Activated naive CD8-positive, alpha-beta T cell treated with anti-CD3 and anti-CD28 coated beads for 36 hours (primary cell): ENCODE measurements around the gene EFHD2. TPM values are rescaled to one million over a fixed set of nuclear protein-coding genes. Genes with fewer than 3 reads are reported as not detected.
"Not testable (repeated sequence)": the region's sequence is repeated elsewhere in the genome, so short reads cannot be mapped to it uniquely, and the experiment has no call there.

Source experiments
- DNase-seq: peaks from one replicate; pipeline ENCODE4 v3.0.0; 2021
- H3K27ac Mint-ChIP-seq: one replicate; pipeline ENCODE4 v1.8.0; 2022; ENCODE audit warnings: mild to moderate bottlenecking, moderate library complexity, mixed read lengths
- H3K27me3 Mint-ChIP-seq: one replicate; pipeline ENCODE4 v1.8.0; 2022; ENCODE audit warnings: mild to moderate bottlenecking, mixed read lengths
- H3K36me3 Mint-ChIP-seq: one replicate; pipeline ENCODE4 v1.8.0; 2021; ENCODE audit warnings: mild to moderate bottlenecking, mixed read lengths
- H3K4me1 Mint-ChIP-seq: one replicate; pipeline ENCODE4 v1.8.0; 2021; ENCODE audit warnings: mixed read lengths
- H3K4me3 Mint-ChIP-seq: one replicate; pipeline ENCODE4 v1.8.0; 2022; ENCODE audit warnings: mild to moderate bottlenecking, moderate library complexity, mixed read lengths
- H3K9me3 Mint-ChIP-seq: one replicate; pipeline ENCODE4 v1.8.0; 2022; ENCODE audit warnings: mixed read lengths
- total RNA-seq, 2 experiments: library from RNA; stranded (reverse); gene quantifications; one replicate each; pipeline ENCODE4 v1.2.3, GENCODE V29; 2021

EFHD2 gene, protein sequence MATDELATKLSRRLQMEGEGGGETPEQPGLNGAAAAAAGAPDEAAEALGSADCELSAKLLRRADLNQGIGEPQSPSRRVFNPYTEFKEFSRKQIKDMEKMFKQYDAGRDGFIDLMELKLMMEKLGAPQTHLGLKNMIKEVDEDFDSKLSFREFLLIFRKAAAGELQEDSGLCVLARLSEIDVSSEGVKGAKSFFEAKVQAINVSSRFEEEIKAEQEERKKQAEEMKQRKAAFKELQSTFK
- total RNA-seq: 10 to 100 TPM; 45.6 to 46.2 TPM

DNA sequence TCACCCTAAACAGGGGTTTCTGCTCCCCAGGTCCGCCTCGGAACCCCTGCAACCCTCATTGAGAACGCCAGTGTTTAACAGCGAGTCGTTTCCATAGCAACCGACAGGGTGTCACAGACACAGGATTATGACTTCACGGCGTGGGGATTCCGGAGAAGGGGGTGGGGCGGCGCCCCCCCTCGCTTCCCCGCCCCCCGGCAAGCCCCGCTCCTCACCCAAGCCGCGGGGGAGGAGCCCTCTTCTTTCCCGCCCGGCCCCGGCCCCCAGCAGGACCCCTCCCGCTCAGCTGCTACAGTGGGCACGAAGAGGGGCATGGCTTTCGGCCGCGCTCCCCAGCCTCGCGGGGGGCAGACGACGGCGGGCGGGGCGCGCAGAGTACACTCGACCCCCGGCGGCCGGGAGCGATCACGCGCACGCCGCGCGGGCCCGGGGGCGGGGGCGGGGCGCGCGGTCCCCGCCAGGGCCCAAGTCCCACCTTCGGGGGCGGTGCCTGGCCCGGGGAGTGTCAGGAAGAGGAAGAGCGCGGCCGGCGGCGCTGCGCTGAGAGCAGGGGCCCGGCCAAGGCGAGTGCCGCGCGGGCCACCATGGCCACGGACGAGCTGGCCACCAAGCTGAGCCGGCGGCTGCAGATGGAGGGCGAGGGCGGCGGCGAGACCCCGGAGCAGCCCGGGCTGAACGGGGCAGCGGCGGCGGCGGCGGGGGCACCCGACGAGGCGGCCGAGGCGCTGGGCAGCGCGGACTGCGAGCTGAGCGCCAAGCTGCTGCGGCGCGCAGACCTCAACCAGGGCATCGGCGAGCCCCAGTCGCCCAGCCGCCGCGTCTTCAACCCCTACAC is at the start of gene EFHD2:
EFHD2 (plus strand) TSS at position 501 of the 835 bp plus-strand sequence; CDS start at position 585, 84 bp downstream.
- peak within 1 kb of the TSS; percentile 88 for H3K4me3 Mint-ChIP-seq
- peaks cover 8% of the 10 kb centered on the region for H3K36me3 Mint-ChIP-seq
- peak within 1 kb of the TSS; percentile 82 for H3K27ac Mint-ChIP-seq
- H3K27me3 Mint-ChIP-seq: peaks cover 20% of the 10 kb centered on the region
- peaks cover 29% of the 10 kb centered on the region for H3K4me1 Mint-ChIP-seq
- H3K9me3 Mint-ChIP-seq: no peaks in the 10 kb centered on the region
- DNase-seq: peak; percentile 88

DNA sequence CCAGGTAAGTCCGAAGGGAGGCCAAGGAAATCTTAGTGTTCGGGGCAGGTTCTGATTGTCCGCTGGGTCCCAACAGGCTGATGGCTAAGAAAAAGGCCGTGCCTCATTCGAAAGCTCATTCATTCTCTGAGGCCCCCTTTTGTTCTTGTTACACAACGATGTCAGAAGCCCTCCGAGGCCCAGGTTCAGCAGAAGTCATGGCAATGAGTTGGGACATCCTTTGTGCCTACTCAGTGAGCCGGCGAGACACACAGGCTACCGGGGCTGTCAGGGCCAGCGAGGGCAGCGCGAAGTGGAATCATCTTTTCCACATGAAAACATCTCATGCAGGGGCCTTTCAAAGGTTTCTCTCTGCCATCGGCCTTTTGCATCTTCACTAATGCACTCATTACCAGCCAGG is 49.0 kb upstream of the EFHD2 start:
- no peak overlapping the region for H3K4me3 Mint-ChIP-seq
- no peaks in the 10 kb centered on the region for H3K27me3 Mint-ChIP-seq
- H3K27ac Mint-ChIP-seq: no peak overlapping the region
- peaks cover 4% of the 10 kb centered on the region for H3K4me1 Mint-ChIP-seq
- no peaks in the 10 kb centered on the region for H3K36me3 Mint-ChIP-seq
- no peaks in the 10 kb centered on the region for H3K9me3 Mint-ChIP-seq
- DNase-seq: no peak

DNA sequence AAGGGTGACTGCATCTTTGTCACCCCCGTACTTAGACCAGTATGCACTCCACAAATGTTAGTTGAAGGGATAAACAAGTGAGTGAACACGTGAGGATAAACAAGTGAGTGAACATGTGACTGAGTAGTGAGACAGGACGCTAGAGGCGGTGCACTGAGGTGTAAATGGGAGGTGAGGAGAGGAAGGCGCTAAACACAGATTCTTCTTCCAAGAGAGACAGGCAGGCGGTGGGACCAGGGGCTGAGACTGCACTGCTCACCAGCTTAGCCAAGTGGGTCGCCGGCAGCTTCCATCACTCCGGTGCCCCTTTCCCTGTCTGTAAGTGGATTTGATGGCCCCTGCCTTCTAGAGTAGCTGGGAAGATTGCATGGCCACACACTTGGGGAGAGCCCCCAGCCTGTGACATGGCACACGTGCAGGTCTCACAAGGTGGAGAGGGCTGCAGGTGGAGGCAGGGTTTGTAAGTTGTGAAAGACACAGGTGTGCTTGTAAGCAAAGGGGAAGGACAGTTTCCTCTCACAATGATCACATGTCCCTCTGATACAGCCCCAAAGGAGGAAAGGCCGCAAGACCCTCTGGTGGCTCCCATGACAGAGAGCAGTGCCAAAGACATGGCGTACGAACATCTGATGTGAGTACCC is 47.5 kb upstream of the EFHD2 start:
- no peak for DNase-seq
- Mint-ChIP-seq H3K27ac (no peak overlapping the region), H3K4me1 (no peaks in the 10 kb centered on the region), H3K27me3 (no peaks in the 10 kb centered on the region), H3K4me3 (no peak overlapping the region), H3K9me3 (no peaks in the 10 kb centered on the region), H3K36me3 (no peaks in the 10 kb centered on the region)

DNA sequence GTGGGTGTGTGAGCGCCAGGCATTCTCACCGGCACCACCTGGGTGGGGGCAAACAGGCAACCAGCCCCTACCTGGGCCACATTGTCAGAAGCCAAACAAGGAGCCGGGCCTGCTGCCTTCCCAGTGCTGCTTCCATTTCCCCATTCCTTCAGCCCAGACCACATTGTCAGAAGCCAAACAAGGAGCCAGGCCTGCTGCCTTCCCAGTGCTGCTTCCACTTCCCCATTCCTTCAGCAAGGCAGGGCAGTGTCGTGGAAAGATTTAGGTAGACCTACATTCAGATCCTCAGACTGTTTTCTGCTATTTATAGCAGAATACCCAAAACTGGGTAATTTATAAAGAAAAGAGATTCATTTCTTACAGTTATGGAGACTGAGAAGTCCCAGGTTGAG is 47.0 kb upstream of the EFHD2 start:
- Mint-ChIP-seq H3K27me3 (no peaks in the 10 kb centered on the region), H3K36me3 (no peaks in the 10 kb centered on the region), H3K9me3 (no peaks in the 10 kb centered on the region), H3K4me3 (no peak overlapping the region), H3K4me1 (no peaks in the 10 kb centered on the region), H3K27ac (no peak overlapping the region)
- no peak for DNase-seq

DNA sequence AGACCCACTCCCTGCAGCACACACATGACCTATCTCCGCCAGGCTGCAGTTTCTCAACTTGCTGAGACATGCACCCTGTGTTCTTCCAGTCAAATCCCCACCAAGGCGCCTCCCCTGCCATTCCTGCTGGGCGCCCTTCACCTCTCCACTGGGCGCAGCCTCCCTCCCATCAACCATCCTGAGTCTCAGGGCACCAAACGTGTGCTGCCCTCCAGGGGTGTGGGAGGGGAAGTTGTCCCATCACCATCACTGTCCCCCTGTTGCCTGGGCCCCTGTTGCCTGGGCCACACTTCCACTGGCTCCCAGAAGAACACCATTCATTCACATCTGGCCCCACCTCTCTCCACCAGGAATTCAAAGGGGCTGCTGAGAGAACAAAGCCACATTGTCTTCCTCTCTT is 44.9 kb upstream of the EFHD2 start:
- Mint-ChIP-seq H3K36me3 (no peaks in the 10 kb centered on the region), H3K4me1 (no peaks in the 10 kb centered on the region), H3K9me3 (no peaks in the 10 kb centered on the region), H3K27me3 (no peaks in the 10 kb centered on the region), H3K27ac (no peak overlapping the region), H3K4me3 (no peak overlapping the region)
- no peak for DNase-seq

DNA sequence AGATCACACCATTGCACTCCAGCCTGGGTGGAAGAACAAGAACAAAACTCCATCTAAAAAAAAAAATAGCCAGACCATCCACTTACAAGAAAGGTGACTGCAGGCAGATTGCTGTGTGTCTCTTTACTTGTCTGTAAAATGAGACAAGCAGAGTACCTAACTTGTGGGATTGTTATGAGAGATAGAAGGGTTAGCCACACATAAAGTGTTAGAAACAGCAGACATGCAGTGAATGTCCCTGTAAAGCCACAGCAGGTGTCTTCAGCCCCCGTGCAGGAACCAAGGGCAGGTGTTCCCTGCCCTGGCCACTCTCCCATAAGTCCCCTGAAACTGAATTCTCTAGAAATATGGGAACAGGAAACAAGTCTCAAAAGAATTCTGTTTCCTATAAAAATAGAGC is 40.8 kb upstream of the EFHD2 start:
- Mint-ChIP-seq H3K4me1 (no peaks in the 10 kb centered on the region), H3K27ac (no peak overlapping the region), H3K36me3 (no peaks in the 10 kb centered on the region), H3K27me3 (no peaks in the 10 kb centered on the region), H3K9me3 (no peaks in the 10 kb centered on the region), H3K4me3 (no peak overlapping the region)
- no peak for DNase-seq

DNA sequence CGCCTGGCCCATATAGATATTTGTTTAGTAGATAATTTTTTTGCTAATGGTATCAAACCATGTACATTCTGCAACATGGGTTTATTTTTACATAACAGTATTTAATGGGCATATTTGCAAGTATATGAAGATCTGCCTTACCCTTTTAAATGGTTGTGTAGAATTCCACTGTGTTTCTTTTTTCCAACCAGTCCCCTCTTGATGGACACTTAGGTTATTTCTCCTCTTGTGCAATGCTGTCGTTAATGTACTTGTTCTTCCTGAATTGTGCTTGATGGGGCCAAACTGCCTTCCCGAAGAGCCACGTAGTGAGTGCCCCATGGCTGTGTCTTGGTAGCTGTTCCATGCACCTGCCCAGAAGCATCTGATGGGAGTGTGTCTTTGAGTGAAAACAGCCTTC is 39.4 kb upstream of the EFHD2 start:
- H3K27ac Mint-ChIP-seq: no peak overlapping the region
- H3K9me3 Mint-ChIP-seq: no peaks in the 10 kb centered on the region
- H3K27me3 Mint-ChIP-seq: no peaks in the 10 kb centered on the region
- H3K4me3 Mint-ChIP-seq: no peak overlapping the region
- H3K4me1 Mint-ChIP-seq: no peaks in the 10 kb centered on the region
- no peaks in the 10 kb centered on the region for H3K36me3 Mint-ChIP-seq
- DNase-seq: no peak

DNA sequence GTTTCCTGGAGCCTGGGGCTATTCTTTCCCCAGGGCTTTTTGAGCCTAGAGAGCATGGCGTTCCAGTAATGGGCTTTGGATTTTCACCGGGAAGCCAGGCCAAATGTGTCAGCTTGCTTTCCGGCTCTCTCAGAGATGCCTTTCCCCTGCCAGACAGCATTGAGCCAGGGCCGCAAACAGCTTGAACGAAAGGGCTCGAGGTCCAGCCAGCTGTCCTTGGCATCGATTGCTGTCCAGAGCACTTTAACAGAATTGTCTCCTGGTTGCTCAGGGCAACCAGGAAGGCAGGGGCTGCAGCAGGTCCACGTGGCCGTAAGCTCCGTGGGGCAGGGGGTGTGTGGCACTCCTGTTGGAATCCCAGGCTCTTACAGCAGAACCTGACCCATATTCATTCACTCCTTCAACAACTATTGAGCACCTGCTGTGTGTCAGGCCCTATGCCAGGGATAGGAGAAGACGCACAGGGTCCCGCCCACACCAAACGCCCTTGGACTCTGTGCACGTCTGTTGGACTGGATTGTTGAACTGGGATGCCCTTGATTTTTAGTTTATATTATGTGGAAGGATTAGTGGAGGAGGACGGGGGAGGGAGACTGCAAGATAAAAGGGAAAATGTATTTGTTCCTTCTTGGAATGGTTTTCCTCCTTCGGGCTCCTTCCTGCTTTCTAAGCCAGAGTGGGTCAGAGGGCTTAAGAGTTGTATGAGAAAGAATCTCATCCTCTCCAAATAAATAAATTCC is 38.7 kb upstream of the EFHD2 start:
- Mint-ChIP-seq H3K36me3 (no peaks in the 10 kb centered on the region), H3K27ac (no peak overlapping the region), H3K4me3 (no peak overlapping the region), H3K4me1 (no peaks in the 10 kb centered on the region), H3K27me3 (no peaks in the 10 kb centered on the region), H3K9me3 (no peaks in the 10 kb centered on the region)
- DNase-seq: no peak

DNA sequence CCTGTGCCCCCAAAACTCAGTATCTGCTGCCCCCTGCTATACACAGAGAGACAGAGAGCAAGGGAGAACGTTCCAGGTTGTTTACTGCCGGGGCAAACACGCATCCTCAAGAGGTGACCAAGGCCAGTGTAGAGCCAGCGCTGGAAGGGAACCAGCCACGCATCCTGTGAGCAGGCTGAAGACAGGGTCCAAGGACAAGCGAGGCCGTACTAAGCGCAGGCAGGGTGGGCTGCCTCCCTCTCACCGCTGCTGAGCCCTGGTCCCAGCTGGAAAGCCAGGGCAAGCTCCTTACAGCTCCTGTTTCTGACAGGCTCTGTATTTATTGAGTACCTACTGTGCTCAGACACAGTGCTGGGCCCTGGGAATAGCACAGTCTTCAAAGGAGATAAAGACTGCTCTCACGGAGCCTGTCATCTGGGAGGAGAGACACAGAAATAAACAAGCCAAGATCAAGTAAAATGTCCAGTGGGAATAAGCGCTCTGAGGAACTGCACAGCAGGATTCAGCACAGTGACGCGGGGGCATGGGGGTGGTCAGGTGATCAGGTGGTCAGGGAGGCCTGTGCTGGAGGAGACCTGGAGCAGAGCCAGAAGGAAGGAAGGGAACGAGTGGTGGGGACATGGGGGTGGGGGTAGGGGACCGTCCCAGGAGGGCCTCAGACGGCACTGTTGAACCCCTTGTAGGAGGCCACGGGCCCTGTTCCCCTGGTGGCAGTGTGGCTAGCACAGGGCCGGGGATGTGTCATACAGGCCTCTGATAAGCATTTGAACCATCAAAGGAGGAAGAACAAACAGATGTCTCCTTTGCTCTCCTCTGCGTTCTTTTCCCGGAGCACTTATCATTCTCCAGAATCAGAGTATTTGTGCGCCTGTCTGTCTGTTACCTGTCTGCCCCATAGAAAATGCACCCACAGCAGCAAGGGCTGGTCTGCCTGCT is 37.8 kb upstream of the EFHD2 start:
- no peak overlapping the region for H3K27ac Mint-ChIP-seq
- H3K27me3 Mint-ChIP-seq: no peaks in the 10 kb centered on the region

DNA sequence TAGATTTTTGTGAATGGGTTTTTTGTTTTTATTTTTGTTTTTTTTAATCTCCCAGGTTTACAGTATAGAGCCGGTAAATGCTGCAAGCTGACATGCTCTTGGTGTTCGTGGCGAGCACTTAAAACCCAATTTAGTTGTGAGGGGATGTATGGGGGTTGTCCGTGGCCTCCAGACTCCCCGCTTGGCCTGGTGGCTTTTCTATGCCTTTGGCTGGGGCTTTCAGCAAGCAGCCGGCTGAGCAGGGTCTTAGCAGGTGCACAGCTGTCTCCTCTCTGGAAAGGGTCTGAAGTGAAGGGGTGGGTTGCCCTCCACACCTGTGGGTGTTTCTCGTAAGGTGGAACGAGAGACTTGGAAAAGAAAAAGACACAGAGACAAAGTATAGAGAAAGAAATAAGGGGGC is 31.0 kb upstream of the EFHD2 start:
- Mint-ChIP-seq H3K4me3 (no peak overlapping the region), H3K4me1 (no peaks in the 10 kb centered on the region), H3K27me3 (peaks cover 17% of the 10 kb centered on the region), H3K27ac (no peak overlapping the region), H3K36me3 (no peaks in the 10 kb centered on the region), H3K9me3 (no peaks in the 10 kb centered on the region)
- DNase-seq: no peak

More for the DNA sequence above, 37.8 kb upstream of the EFHD2 start:
- Mint-ChIP-seq H3K36me3 (no peaks in the 10 kb centered on the region), H3K4me1 (no peaks in the 10 kb centered on the region), H3K4me3 (no peak overlapping the region), H3K9me3 (no peaks in the 10 kb centered on the region)
- DNase-seq: no peak

DNA sequence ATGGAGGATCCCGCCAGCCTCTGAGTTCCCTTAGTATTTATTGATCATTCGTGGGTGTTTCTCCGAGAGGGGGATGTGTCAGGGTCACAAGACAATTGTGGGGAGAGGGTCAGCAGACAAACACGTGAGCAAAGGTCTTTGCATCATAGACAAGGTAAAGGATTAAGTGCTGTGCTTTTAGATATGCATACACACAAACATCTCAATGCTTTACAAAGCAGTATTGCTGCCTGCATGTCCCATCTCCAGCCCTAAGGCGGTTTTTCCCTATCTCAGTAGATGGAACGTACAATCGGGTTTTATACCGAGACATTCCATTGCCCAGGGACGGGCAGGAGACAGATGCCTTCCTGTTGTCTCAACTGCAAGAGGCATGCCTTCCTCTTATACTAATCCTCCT is 30.5 kb upstream of the EFHD2 start:
- H3K4me1 Mint-ChIP-seq, H3K27ac Mint-ChIP-seq, H3K9me3 Mint-ChIP-seq, DNase-seq, H3K4me3 Mint-ChIP-seq, H3K36me3 Mint-ChIP-seq: not testable (repeated sequence)
- peaks cover 18% of the 10 kb centered on the region for H3K27me3 Mint-ChIP-seq

DNA sequence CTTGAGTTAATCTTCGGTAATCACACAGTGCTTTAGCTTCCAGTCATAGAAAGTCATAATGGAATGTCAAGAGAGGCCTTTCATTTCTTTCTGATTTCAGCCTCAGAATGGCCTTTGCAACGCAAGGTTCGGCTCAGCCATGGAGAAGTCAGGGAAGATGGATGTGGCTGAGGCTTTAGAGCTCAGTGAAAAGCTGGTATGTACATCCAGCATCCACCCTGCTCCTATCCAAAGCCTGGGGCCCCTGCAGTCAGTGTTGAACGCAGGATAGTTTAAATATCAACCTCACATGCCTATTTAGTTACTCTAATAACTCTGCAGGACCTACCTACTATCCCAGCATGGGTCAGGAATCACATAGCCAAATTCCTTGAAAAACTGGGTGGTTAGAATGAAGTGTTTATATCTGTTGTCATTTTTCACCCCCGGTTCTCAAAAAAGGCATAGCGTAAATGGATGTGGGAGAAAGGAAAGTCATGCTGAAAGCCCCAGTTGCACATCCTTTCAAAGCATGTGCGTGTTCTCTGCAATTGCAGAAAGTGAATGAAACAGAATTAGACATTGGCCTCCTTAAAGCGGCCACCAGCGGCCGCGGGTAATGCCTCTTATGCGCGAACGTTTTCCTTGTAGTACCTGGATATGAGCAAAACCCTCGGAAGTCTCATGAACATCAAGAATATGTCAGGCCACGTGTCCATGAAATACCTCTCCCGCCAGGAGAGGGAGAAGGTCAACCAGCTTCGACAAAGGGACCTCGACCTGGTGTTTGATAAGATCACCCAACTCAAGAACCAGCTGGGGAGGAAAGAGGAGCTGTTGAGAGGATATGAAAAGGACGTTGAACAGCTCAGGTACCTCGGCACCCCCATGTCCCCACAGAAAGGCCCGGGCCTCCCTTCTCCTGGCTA is 28.8 kb upstream of the EFHD2 start:
- DNase-seq: no peak
- Mint-ChIP-seq H3K27ac (no peak overlapping the region), H3K4me3 (no peak overlapping the region), H3K4me1 (peaks cover 13% of the 10 kb centered on the region), H3K36me3 (no peaks in the 10 kb centered on the region), H3K27me3 (peaks cover 35% of the 10 kb centered on the region), H3K9me3 (no peaks in the 10 kb centered on the region)

DNA sequence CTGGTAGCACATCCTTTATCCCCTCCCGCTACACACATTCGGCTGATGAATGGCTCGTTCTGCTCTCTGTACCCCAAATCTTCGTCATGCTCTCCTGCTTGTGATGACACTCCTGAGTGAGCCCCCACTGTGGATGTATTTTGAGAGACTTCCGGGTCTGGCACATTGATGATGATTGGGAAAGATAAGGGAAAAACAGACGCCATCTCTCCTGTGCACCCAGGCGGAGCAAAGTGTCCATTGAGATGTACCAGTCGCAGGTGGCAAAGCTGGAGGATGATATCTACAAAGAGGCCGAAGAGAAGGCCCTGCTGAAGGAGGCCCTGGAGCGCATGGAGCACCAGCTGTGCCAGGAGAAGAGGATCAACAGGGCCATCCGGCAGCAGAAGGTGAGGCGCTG is 27.9 kb upstream of the EFHD2 start:
- H3K36me3 Mint-ChIP-seq: no peaks in the 10 kb centered on the region

More for the DNA sequence above, 27.9 kb upstream of the EFHD2 start:
- H3K9me3 Mint-ChIP-seq: no peaks in the 10 kb centered on the region
- H3K4me3 Mint-ChIP-seq: no peak overlapping the region
- DNase-seq: no peak
- peaks cover 20% of the 10 kb centered on the region for H3K4me1 Mint-ChIP-seq
- peaks cover 42% of the 10 kb centered on the region for H3K27me3 Mint-ChIP-seq
- H3K27ac Mint-ChIP-seq: no peak overlapping the region
